B cell (primary cell): ENCODE results near the gene ONECUT1. TPM values are rescaled to one million over a fixed set of nuclear protein-coding genes. Genes with fewer than 3 reads are reported as not detected.

Experiments
- ATAC-seq: fragments of 200-7000 bp; cut with Tn5 transposase; one replicate; pipeline ENCODE4 v1.10.0; 2021; ENCODE audit warnings: low read depth, mild to moderate bottlenecking, moderate number of reproducible peaks, moderate library complexity
- CTCF ChIA-PET: fragments of 350-600 bp; sonication (Branson Sonifier 250); formaldehyde crosslinking; loops from one replicate; lab custom pipeline; 2021; ENCODE audit warnings: antibody characterized with exemption, inconsistent platforms; lab: Charles Lee
- POLR2A ChIA-PET: fragments of 350-600 bp; sonication (Branson Sonifier 250); formaldehyde crosslinking; loops from one replicate; lab custom pipeline; 2021; ENCODE audit warnings: antibody characterized with exemption; lab: Charles Lee
- DNase-seq: peaks from one replicate; pipeline ENCODE4 v3.0.0; 2013
- H2AFZ ChIP-seq: 2 replicates; pipeline ENCODE4 v1.6.1; 2012; ENCODE audit warnings: mild to moderate bottlenecking, low read depth, low read length; ENCODE audit not compliant: insufficient read depth, poor library complexity, severe bottlenecking
- H3K27ac ChIP-seq, 2 donors: 1 replicate in 1 of 2; 2 replicates in 1 of 2; pipeline ENCODE4 v1.5.1; 2012 to 2013; ENCODE audit warnings: low read length in 2 of 2, mild to moderate bottlenecking in 2 of 2, moderate library complexity in 1 of 2
- H3K27me3 ChIP-seq, 4 experiments: fragments of 200-600 bp in 1 of 4; sonication (generic) in 1 of 4; replicated peaks in 1 of 4; 1 replicate in 2 of 4; 2 replicates in 2 of 4; pipeline versions ENCODE4 v1.6.1 to v1.7.0; 2013 to 2016; ENCODE audit warnings: low read length in 3 of 4, mild to moderate bottlenecking in 2 of 4, mixed read lengths in 1 of 4, moderate library complexity in 1 of 4; ENCODE audit not compliant: insufficient read depth in 4 of 4, control insufficient read depth in 3 of 4; ENCODE audit errors: control extremely low read depth in 1 of 4
- H3K36me3 ChIP-seq, 2 experiments: replicated peaks in 1 of 2; 1 replicate in 1 of 2; 2 replicates in 1 of 2; pipeline versions ENCODE4 v1.6.1 to v1.7.1; 2013; ENCODE audit warnings: low read length in 1 of 2; ENCODE audit not compliant: insufficient read depth in 2 of 2, control insufficient read depth in 1 of 2; ENCODE audit errors: control extremely low read depth in 1 of 2, extremely low read depth in 1 of 2
- H3K4me1 ChIP-seq, 2 donors: fragments of 200-600 bp in 1 of 2; sonication (generic) in 1 of 2; 1 replicate in 1 of 2; 2 replicates in 1 of 2; pipeline versions ENCODE4 v1.5.1 to v1.6.1; 2013 to 2017; ENCODE audit warnings: low read length in 2 of 2; ENCODE audit not compliant: control insufficient read depth in 2 of 2, insufficient read depth in 2 of 2
- H3K4me2 ChIP-seq: replicated peaks from 2 replicates; pipeline ENCODE3; 2012; ENCODE audit warnings: mild to moderate bottlenecking, low read depth, low read length; ENCODE audit not compliant: poor library complexity, severe bottlenecking
- H3K4me3 ChIP-seq, 5 experiments: fragments of 200-600 bp in 1 of 5; sonication (generic) in 1 of 5; 1 replicate in 3 of 5; 2 replicates in 2 of 5; pipeline versions ENCODE4 v1.5.1 to v1.7.0; 2011 to 2016; ENCODE audit warnings: low read length in 4 of 5, mild to moderate bottlenecking in 4 of 5, low read depth in 2 of 5, control low read depth in 1 of 5, moderate library complexity in 1 of 5; ENCODE audit not compliant: insufficient read depth in 1 of 5; ENCODE audit errors: control extremely low read depth in 1 of 5, extremely low read depth in 1 of 5
- H3K79me2 ChIP-seq: fragments of 200-600 bp; sonication (generic); one replicate; pipeline ENCODE4 v1.6.0; 2016; ENCODE audit warnings: low read length; ENCODE audit not compliant: control insufficient read depth, insufficient read depth
- H3K9ac ChIP-seq: fragments of 200-600 bp; sonication (generic); 2 replicates; pipeline ENCODE4 v1.6.1; 2017; ENCODE audit warnings: mild to moderate bottlenecking, low read length, moderate library complexity
- H3K9me3 ChIP-seq, 3 donors: one replicate each; pipeline versions ENCODE4 v1.6.1 to v1.7.1; 2013; ENCODE audit warnings: low read length in 2 of 3; ENCODE audit not compliant: control insufficient read depth in 2 of 3, insufficient read depth in 1 of 3; ENCODE audit errors: control extremely low read depth in 1 of 3
- H4K20me1 ChIP-seq: 2 replicates; pipeline ENCODE4 v1.6.0; 2012; ENCODE audit warnings: mild to moderate bottlenecking, low read length; ENCODE audit not compliant: insufficient read depth, control insufficient read depth, poor library complexity, severe bottlenecking
- H3K27ac Mint-ChIP-seq: one replicate; pipeline ENCODE4 v1.8.0; 2021; ENCODE audit warnings: mixed read lengths
- H3K27me3 Mint-ChIP-seq: one replicate; pipeline ENCODE4 v1.8.0; 2021; ENCODE audit warnings: mixed read lengths
- H3K4me1 Mint-ChIP-seq: one replicate; pipeline ENCODE4 v1.8.0; 2021; ENCODE audit warnings: mixed read lengths
- H3K4me3 Mint-ChIP-seq: one replicate; pipeline ENCODE4 v1.8.0; 2021; ENCODE audit warnings: mixed read lengths
- H3K9me3 Mint-ChIP-seq: one replicate; pipeline ENCODE4 v1.8.0; 2022; ENCODE audit warnings: mixed read lengths; ENCODE audit not compliant: insufficient read depth
- EZH2 ChIP-seq: IDR thresholded peaks from 2 replicates; pipeline ENCODE4 v1.6.1; 2012; ENCODE audit warnings: borderline replicate concordance, low read depth, mild to moderate bottlenecking, moderate library complexity, low read length; ENCODE audit not compliant: insufficient read depth, poor library complexity, severe bottlenecking
- WGBS: methylation state at CpG from one replicate; pipeline ENCODE4 v1.1.5; 2013; ENCODE audit warnings: missing lambda C conversion rate; ENCODE audit not compliant: insufficient coverage; 5-methylcytosine and 5-hydroxymethylcytosine counted together
- intact Hi-C: fragments of 100-400 bp; cut with micrococcal nuclease; formaldehyde crosslinking; loops from one replicate; pipeline ENCODE4 v1.10.0; 2022
- polyA minus RNA-seq: library from RNA; depleted of rRNA, polyadenylated mRNA; stranded (reverse); fragments of >200 nt; gene quantifications from 2 replicates; pipeline ENCODE4 v1.2.3, GENCODE V29; 2012
- polyA plus RNA-seq: library from polyadenylated mRNA; depleted of rRNA; stranded (reverse); fragments of >200 nt; gene quantifications from 2 replicates; pipeline ENCODE4 v1.2.3, GENCODE V29; 2012
- total RNA-seq, 2 donors: library from RNA; stranded (reverse); fragments of 120-200 nt in 1 of 2; gene quantifications; 1 replicate in 1 of 2; 2 replicates in 1 of 2; pipeline versions ENCODE4 v1.2.3 to v1.2.4, GENCODE V29; 2013 to 2022
- TF ChIP-seq, protein P1 (sequence below): fragments of 200-600 bp; IDR thresholded peaks from one replicate; pipeline ENCODE4 v1.8.0; 2022; ENCODE audit warnings: antibody characterized with exemption, mild to moderate bottlenecking

The ONECUT1 gene
- not detected in 2 replicates for total RNA-seq
- total RNA-seq (2013) = not detected
- polyA plus RNA-seq = not detected in 2 replicates
- not detected in 2 replicates for polyA minus RNA-seq

DNA sequence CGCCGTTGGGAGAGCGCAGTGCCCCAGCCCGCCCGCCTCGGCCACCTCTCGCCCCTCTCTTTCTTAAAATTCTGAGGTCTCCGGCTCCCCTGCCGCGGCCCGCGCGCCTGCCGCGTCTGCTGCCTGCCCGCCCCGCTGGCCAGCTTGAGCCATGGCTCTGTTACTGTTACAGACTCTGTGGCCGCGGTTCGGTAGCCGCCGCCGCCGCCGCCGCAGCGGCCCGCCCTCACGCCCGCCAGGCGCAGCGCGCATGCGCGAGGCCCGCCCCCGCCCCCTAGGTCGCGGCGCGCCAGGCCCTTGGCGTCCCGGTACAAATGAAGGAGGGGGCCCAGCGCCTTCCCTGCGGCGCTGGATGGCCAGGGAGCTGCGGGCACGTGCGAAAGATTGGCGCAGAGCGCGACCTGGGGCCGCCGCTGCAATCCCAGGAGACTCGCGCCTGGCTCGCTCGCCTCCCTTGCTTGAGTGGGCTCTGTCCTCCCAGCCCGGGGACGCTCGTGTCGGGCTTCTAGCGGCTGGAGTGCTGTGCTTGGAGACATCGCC lies at the start of gene ONECUT1:
TSS of gene ONECUT1 (minus strand) at position 168 of the 540 bp plus-strand sequence. CDS start 452 bp downstream, outside the sequence.
- Histone ChIP-seq H3K9ac (peak within 1 kb of the TSS; percentile 71), H3K9me3 (peaks cover 4 to 70% (median 16%) of the 10 kb centered on the region in 3 donors), H3K27ac (no peak within 1 kb of the TSS), H2AFZ (peak within 1 kb of the TSS; percentile 80), H3K79me2 (no peaks in the 10 kb centered on the region), H3K4me3 (peak within 1 kb of the TSS; percentile 25 to 87 (median 57)), H3K36me3 (no peaks in the 10 kb centered on the region), H3K4me2 (peak within 1 kb of the TSS; percentile 99), H3K27me3 (peaks cover 0 to 95% (median 82%) of the 10 kb centered on the region in 4 experiments), H3K4me1 (peaks cover 44 to 65% of the 10 kb centered on the region in 2 donors), H4K20me1 (no peaks in the 10 kb centered on the region)
- ChIA-PET CTCF (interaction anchor here (1.2 kb wide), 1 partner anchor 10 kb away, joined by 3 read pairs; no protein-coding TSS in a partner anchor), POLR2A (no interaction called here)
- Mint-ChIP-seq H3K4me3 (peak within 1 kb of the TSS; percentile 84), H3K27me3 (peaks cover 65% of the 10 kb centered on the region), H3K4me1 (peaks cover 34% of the 10 kb centered on the region), H3K9me3 (no peaks in the 10 kb centered on the region), H3K27ac (peak within 1 kb of the TSS; percentile 41)
- DNase-seq (peak; percentile 83), ATAC-seq (peak; percentile 67)
- no peak for TF ChIP-seq EZH2
- TF ChIP-seq, protein P1, sequence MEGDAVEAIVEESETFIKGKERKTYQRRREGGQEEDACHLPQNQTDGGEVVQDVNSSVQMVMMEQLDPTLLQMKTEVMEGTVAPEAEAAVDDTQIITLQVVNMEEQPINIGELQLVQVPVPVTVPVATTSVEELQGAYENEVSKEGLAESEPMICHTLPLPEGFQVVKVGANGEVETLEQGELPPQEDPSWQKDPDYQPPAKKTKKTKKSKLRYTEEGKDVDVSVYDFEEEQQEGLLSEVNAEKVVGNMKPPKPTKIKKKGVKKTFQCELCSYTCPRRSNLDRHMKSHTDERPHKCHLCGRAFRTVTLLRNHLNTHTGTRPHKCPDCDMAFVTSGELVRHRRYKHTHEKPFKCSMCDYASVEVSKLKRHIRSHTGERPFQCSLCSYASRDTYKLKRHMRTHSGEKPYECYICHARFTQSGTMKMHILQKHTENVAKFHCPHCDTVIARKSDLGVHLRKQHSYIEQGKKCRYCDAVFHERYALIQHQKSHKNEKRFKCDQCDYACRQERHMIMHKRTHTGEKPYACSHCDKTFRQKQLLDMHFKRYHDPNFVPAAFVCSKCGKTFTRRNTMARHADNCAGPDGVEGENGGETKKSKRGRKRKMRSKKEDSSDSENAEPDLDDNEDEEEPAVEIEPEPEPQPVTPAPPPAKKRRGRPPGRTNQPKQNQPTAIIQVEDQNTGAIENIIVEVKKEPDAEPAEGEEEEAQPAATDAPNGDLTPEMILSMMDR = no peak
- intact Hi-C loops = no loop called here
- under 1% methylated on average over 64 of the region's 64 CpGs for WGBS

DNA sequence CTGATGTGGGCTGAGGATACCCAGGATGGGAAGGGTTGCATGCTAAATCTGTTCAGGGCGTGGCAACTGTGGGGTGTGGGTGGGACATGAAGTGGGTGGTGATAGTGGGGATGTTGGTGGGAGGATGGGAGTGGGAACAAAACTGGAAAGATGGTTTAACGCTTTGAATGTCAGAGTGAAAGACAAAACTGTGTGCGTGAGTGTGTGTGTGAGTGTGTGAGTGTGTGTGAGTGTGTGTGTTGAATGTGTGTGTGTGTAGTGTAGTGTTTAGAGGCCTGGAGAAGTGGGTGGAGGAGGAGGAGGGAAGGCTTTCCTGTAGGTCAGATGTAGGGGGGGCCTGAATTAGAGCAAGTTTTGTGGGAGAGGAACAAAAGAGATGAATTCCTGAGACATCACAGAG lies 44.2 kb upstream of the ONECUT1 start:
- CTCF ChIA-PET = no interaction called here
- Mint-ChIP-seq H3K27me3 (no peaks in the 10 kb centered on the region), H3K27ac (no peak overlapping the region), H3K4me1 (no peaks in the 10 kb centered on the region), H3K9me3 (peaks cover 2% of the 10 kb centered on the region), H3K4me3 (no peak overlapping the region)
- Histone ChIP-seq H3K9ac (no peak overlapping the region), H3K4me2 (no peak overlapping the region), H3K36me3 (no peaks in the 10 kb centered on the region), H3K27me3 (peaks cover 0 to 3% (median 1%) of the 10 kb centered on the region in 4 experiments), H3K4me3 (no peak overlapping the region), H3K79me2 (no peaks in the 10 kb centered on the region), H3K4me1 (no peaks in the 10 kb centered on the region), H3K9me3 (peaks cover 0 to 3% (median 0%) of the 10 kb centered on the region in 3 donors), H3K27ac (no peak overlapping the region), H2AFZ (no peak overlapping the region), H4K20me1 (no peaks in the 10 kb centered on the region)
- TF ChIP-seq EZH2 = no peak
- TF ChIP-seq, protein P1 = no peak
- POLR2A ChIA-PET = no interaction called here
- no peak for ATAC-seq
- WGBS = 88% methylated on average over 3 of the region's 3 CpGs
- intact Hi-C loops = no loop called here
- no peak for DNase-seq
